Mesothelial cell of epicardium (in vitro differentiated cells): ENCODE results near the gene CCDC86. TPM values are rescaled to one million over a fixed set of nuclear protein-coding genes. Genes with fewer than 3 reads are reported as not detected.

Source experiments
- DNase-seq, 2 experiments: peaks; one replicate each; pipeline ENCODE4 v3.0.0; 2021; ENCODE audit warnings: low spot score in 2 of 2; ENCODE audit not compliant: unreplicated experiment in 2 of 2
- H3K27ac Mint-ChIP-seq: 2 replicates; pipeline ENCODE4 v1.8.0; 2021; ENCODE audit warnings: mixed read lengths
- H3K27me3 Mint-ChIP-seq: 2 replicates; pipeline ENCODE4 v1.8.0; 2021; ENCODE audit warnings: low read depth, mixed read lengths
- H3K36me3 Mint-ChIP-seq: 2 replicates; pipeline ENCODE4 v1.8.0; 2021; ENCODE audit warnings: mixed read lengths
- H3K4me1 Mint-ChIP-seq: 2 replicates; pipeline ENCODE4 v1.8.0; 2021; ENCODE audit warnings: mixed read lengths
- H3K4me3 Mint-ChIP-seq: 2 replicates; pipeline ENCODE4 v1.8.0; 2021; ENCODE audit warnings: mild to moderate bottlenecking, moderate library complexity, mixed read lengths
- H3K9me3 Mint-ChIP-seq: 2 replicates; pipeline ENCODE4 v1.8.0; 2021; ENCODE audit warnings: mixed read lengths
- CTCF ChIP-seq: fragments of 200-600 bp; sonication (generic); IDR thresholded peaks from one replicate; pipeline ENCODE4 v1.5.0; 2021; ENCODE audit warnings: antibody characterized with exemption; ENCODE audit not compliant: unreplicated experiment
- total RNA-seq: library from RNA; stranded (reverse); gene quantifications from 3 replicates; pipeline ENCODE4 v1.2.1, GENCODE V29; 2021

CCDC86 gene
- total RNA-seq, 1 donor from 2014 or later, result 22.5 TPM

GRCh38 chr11:60842668-60843600 lies 1.0 kb downstream of the CCDC86 start:
- no peak for TF ChIP-seq CTCF
- Mint-ChIP-seq H3K4me3 (peak overlapping the region; percentile 84), H3K27ac (peak overlapping the region; percentile 96), H3K9me3 (no peaks in the 10 kb centered on the region), H3K27me3 (no peaks in the 10 kb centered on the region), H3K36me3 (no peaks in the 10 kb centered on the region), H3K4me1 (peaks cover 48% of the 10 kb centered on the region)
- no peak for DNase-seq

GRCh38 chr11:60844045-60844869 lies 2.3 kb downstream of the CCDC86 start:
- H3K4me3 Mint-ChIP-seq, result peak overlapping the region; percentile 84
- H3K9me3 Mint-ChIP-seq, result no peaks in the 10 kb centered on the region
- peaks cover 48% of the 10 kb centered on the region for H3K4me1 Mint-ChIP-seq
- H3K36me3 Mint-ChIP-seq, result peaks cover 5% of the 10 kb centered on the region
- no peaks in the 10 kb centered on the region for H3K27me3 Mint-ChIP-seq
- TF ChIP-seq CTCF, result no peak
- no peak for DNase-seq
- no peak overlapping the region for H3K27ac Mint-ChIP-seq

- Mint-ChIP-seq H3K9me3 (no peaks in the 10 kb centered on the region), H3K27me3 (no peaks in the 10 kb centered on the region), H3K4me3 (peak overlapping the region; percentile 84), H3K36me3 (peaks cover 5% of the 10 kb centered on the region), H3K27ac (no peak overlapping the region), H3K4me1 (peaks cover 48% of the 10 kb centered on the region)
- TF ChIP-seq CTCF, result no peak
- DNase-seq, result no peak
These were observed 2.9 kb downstream of the CCDC86 start for GRCh38 chr11:60844870-60845221.

GRCh38 chr11:60845338-60845737 lies 3.4 kb downstream of the CCDC86 start:
- H3K27ac Mint-ChIP-seq, result no peak overlapping the region
- H3K36me3 Mint-ChIP-seq, result peaks cover 5% of the 10 kb centered on the region
- no peak for TF ChIP-seq CTCF
- no peaks in the 10 kb centered on the region for H3K9me3 Mint-ChIP-seq
- no peak overlapping the region for H3K4me3 Mint-ChIP-seq
- no peaks in the 10 kb centered on the region for H3K27me3 Mint-ChIP-seq
- DNase-seq, result no peak
- H3K4me1 Mint-ChIP-seq, result peaks cover 46% of the 10 kb centered on the region

GRCh38 chr11:60847281-60847680 lies 5.4 kb downstream of the CCDC86 start:
- Mint-ChIP-seq H3K27me3 (no peaks in the 10 kb centered on the region), H3K27ac (no peak overlapping the region), H3K4me1 (peaks cover 31% of the 10 kb centered on the region), H3K9me3 (no peaks in the 10 kb centered on the region), H3K4me3 (no peak overlapping the region), H3K36me3 (peaks cover 13% of the 10 kb centered on the region)
- no peak for DNase-seq
- TF ChIP-seq CTCF, result no peak
